ENCODE measurements around the gene SPATA33. TPM values are rescaled to one million over a fixed set of nuclear protein-coding genes. Genes with fewer than 3 reads are reported as not detected.
A peak's percentile ranks its signal among the peaks of the same experiment; 100 is the strongest.
"Not testable (repeated sequence)": the region's sequence is repeated elsewhere in the genome, so short reads cannot be mapped to it uniquely, and the experiment has no call there.

SPATA33 gene
- total RNA-seq, 4 donors from 2014 or later, result 6.0 to 8.9 (median 7.5) TPM

DNA sequence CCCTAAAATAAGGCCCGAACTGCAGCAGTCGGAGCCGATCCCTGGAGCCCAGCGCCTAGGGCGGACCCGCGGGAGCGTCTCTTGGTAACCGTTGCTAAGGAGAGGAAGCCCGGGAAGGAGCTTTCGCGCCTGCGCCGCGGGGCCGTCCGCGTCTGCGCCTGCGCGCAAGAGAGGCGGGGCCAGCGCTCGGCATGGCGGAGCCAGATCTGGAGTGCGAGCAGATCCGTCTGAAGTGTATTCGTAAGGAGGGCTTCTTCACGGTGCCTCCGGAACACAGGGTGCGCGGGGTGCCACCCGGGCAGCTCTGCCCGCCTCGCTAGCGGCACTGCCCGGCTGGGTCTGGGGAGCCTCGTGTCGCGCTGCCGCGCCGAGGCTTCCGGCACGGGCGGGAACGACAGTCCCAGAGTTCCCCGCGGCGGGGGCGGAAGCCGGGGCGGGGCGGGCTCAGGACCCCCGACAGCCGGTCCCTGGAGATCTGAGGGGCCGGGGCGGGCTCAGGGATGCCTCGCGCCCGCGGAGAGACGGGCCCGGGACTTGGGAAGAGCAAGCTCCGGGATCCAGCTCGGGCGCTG is 29.0 kb downstream of the SPATA33 start, which contains the start of gene CDK10:
Gene CDK10, plus strand, starts transcription at position 170 of the 572 bp plus-strand sequence. Its CDS starts 22 bp downstream, at position 192.
- H3K27ac ChIP-seq, result peak within 1 kb of the TSS; percentile 78 to 84 (median 83)
- peaks cover 8 to 11% of the 10 kb centered on the region in 2 donors for H3K4me1 ChIP-seq
- TF ChIP-seq, protein P1, sequence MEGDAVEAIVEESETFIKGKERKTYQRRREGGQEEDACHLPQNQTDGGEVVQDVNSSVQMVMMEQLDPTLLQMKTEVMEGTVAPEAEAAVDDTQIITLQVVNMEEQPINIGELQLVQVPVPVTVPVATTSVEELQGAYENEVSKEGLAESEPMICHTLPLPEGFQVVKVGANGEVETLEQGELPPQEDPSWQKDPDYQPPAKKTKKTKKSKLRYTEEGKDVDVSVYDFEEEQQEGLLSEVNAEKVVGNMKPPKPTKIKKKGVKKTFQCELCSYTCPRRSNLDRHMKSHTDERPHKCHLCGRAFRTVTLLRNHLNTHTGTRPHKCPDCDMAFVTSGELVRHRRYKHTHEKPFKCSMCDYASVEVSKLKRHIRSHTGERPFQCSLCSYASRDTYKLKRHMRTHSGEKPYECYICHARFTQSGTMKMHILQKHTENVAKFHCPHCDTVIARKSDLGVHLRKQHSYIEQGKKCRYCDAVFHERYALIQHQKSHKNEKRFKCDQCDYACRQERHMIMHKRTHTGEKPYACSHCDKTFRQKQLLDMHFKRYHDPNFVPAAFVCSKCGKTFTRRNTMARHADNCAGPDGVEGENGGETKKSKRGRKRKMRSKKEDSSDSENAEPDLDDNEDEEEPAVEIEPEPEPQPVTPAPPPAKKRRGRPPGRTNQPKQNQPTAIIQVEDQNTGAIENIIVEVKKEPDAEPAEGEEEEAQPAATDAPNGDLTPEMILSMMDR (IDR thresholded peaks at IDR 0.05), result no peak
- peak; percentile 61 to 89 for TF ChIP-seq POLR2A (IDR thresholded peaks at IDR 0.05)
- WGBS, 2 donors, result 0% methylated on average over 2 of the region's 67 CpGs; no CpG with 5 or more reads in 1 of the 2 donors
- peak within 1 kb of the TSS; percentile 59 to 77 (median 63) for H3K4me3 ChIP-seq (replicated peaks in 1 of 3)
- intact Hi-C loops (cut with DNase I), result no loop called here
- no peaks in the 10 kb centered on the region for H3K27me3 ChIP-seq
- no peaks in the 10 kb centered on the region for H3K9me3 ChIP-seq
- peaks cover 4 to 10% of the 10 kb centered on the region in 2 donors for H3K36me3 ChIP-seq
- peak; percentile 88 to 91 for DNase-seq

DNA sequence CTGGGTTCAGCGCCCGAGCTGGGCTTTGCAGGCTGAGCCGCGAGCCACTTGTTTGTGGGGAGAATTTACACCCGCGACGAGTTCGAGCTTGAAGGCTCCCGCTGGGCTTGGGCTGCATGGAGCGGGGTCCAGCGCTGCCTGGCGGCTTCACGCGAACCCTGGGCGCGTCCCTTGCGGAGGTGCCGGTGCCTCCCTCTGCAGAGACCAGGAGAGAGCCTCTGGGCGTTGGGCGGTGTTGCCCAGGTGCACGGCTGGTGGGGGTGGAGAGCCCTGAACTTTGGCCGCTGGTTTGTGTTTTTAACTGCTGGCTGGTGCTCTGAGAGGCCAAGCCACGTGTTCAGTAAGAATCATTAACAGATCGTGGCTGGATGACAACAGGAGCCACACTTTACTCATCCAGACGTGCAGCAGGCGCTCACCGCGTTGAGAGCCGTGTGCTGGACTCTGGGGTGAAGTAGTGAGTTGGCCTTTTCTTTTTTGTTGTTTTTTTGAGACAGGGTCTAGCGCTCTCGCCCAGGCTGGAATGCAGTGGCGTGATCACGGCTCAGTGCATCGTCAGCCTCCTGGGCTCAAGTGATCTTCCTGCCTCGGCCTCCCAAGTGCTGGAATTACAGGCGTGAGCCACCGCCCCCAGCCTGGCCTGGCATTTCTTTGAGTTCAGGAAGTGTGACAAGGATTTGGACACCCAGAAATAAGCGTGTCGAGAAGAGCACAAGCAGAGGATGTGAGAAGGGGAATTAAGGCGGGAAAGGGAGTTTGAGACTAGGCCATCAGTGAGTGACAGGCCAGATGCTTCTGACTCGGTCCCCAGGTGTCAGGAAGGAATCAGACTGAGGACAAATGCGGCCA is 29.7 kb downstream of the SPATA33 start:
- peak overlapping the region; percentile 78 to 84 (median 83) for H3K27ac ChIP-seq
- intact Hi-C loops (cut with DNase I), result no loop called here
- DNase-seq, result peak; percentile 80 to 82
- 10 to 17% methylated on average over 22 to 28 of the region's 42 CpGs for WGBS, 2 donors
- peaks cover 8 to 11% of the 10 kb centered on the region in 2 donors for H3K4me1 ChIP-seq
- H3K27me3 ChIP-seq, result no peaks in the 10 kb centered on the region
- TF ChIP-seq POLR2A (IDR thresholded peaks at IDR 0.05), result peak in 1 of 2 donors; percentile 31
- TF ChIP-seq, protein P1 (IDR thresholded peaks at IDR 0.05), result no peak
- H3K36me3 ChIP-seq, result peaks cover 11 to 16% of the 10 kb centered on the region in 2 donors
- H3K9me3 ChIP-seq, result no peaks in the 10 kb centered on the region
- peak overlapping the region; percentile 59 to 77 (median 63) for H3K4me3 ChIP-seq (replicated peaks in 1 of 3)

DNA sequence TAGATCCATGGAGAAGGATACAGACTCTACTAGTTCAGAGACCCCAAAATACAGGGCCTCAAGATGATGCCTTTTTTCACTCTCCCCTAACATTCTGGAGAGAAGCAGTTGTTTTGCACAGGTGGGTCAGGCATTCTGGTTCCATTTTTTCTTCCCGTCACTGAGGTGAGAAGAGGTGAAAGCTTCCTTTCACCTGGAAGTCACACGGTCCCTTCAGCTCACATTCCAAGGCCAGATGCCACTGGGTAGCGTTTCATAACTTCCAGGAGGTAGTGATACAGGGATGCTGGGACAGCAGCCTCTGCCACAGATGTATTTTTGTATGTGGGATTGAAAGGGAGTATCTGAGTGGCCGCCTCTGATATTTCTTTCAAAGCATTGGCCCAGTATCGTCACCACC is 30.8 kb downstream of the SPATA33 start:
- peaks cover 22 to 27% of the 10 kb centered on the region in 2 donors for H3K36me3 ChIP-seq
- no peaks in the 10 kb centered on the region for H3K27me3 ChIP-seq
- DNase-seq, result no peak
- H3K27ac ChIP-seq, result no peak overlapping the region
- TF ChIP-seq, protein P1 (IDR thresholded peaks at IDR 0.05), result no peak
- no peak for TF ChIP-seq POLR2A (IDR thresholded peaks at IDR 0.05)
- peaks cover 8 to 11% of the 10 kb centered on the region in 2 donors for H3K4me1 ChIP-seq
- H3K9me3 ChIP-seq, result no peaks in the 10 kb centered on the region
- WGBS, 2 donors, result 94 to 98% methylated on average over 5 of the region's 5 CpGs
- no peak overlapping the region for H3K4me3 ChIP-seq (replicated peaks in 1 of 3)
- intact Hi-C loops (cut with DNase I), result no loop called here

DNA sequence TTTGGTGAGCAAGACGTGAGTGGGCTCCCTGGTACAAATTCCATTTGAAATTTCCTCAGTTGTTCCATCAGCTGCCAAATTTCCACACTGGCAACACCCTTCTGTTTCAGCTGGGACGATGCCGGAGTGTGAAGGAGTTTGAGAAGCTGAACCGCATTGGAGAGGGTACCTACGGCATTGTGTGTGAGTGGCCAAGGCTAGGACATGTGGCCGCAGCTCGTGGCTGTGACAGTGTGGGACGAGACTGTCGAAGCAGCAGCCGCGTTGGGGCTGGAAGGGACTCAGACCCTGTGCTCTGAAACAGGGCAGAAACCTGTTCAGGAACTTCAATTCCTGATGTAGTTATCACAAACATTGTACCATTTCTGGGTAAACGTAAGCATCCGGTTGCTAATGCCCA is 31.5 kb downstream of the SPATA33 start:
- TF ChIP-seq POLR2A (IDR thresholded peaks at IDR 0.05), result no peak
- TF ChIP-seq, protein P1 (IDR thresholded peaks at IDR 0.05), result no peak
- 94 to 95% methylated on average over 13 of the region's 13 CpGs for WGBS, 2 donors
- Histone ChIP-seq H3K9me3 (no peaks in the 10 kb centered on the region), H3K4me3 (replicated peaks in 1 of 3) (no peak overlapping the region), H3K27ac (no peak overlapping the region), H3K27me3 (no peaks in the 10 kb centered on the region), H3K4me1 (peaks cover 8 to 11% of the 10 kb centered on the region in 2 donors), H3K36me3 (peaks cover 29 to 34% of the 10 kb centered on the region in 2 donors)
- no peak for DNase-seq
- intact Hi-C loops (cut with DNase I), result no loop called here

DNA sequence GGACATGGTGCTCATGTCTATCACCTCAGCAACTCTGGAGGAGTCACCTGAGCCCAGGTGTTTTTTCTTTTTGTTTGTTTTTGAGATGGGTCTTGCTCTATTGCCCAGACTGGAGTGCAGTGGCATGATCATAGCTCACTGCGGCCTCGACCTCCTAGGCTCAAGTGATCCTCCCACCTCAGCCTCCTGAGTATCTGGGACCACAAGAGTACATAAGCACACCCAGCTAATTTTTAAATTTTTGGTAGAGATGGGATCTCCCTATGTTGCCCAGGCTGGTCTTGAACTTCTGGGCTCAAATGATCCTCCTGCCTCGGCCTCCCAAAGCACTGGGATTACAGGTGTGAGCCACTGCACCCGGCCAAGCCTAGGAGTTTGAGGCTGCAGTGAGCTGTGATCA is 32.0 kb downstream of the SPATA33 start:
- H3K27ac ChIP-seq; H3K9me3 ChIP-seq; H3K27me3 ChIP-seq; DNase-seq; H3K4me3 ChIP-seq (replicated peaks in 1 of 3); intact Hi-C loops (cut with DNase I): not testable (repeated sequence)
- WGBS, 2 donors, result 78 to 91% methylated on average over 4 of the region's 4 CpGs
- Histone ChIP-seq H3K4me1 (peaks cover 8 to 11% of the 10 kb centered on the region in 2 donors), H3K36me3 (peaks cover 32 to 38% of the 10 kb centered on the region in 2 donors)
